Lower lobe of right lung (tissue), 2 donors: ENCODE results near the gene CNTD1. TPM values are rescaled to one million over a fixed set of nuclear protein-coding genes. Genes with fewer than 3 reads are reported as not detected.

ENCODE experiments used
- ATAC-seq, 2 donors: fragments of 200-7000 bp; cut with Tn5 transposase; one replicate each; pipeline ENCODE4 v1.9.1; 2020 to 2022; ENCODE audit warnings: mild to moderate bottlenecking in 2 of 2, moderate library complexity in 2 of 2
- DNase-seq: peaks from one replicate; pipeline ENCODE4 v3.0.0-alpha.2; 2020
- H3K27ac ChIP-seq: fragments of 200-600 bp; one replicate; pipeline ENCODE4 v1.8.0; 2022
- H3K27me3 ChIP-seq: fragments of 200-600 bp; one replicate; pipeline ENCODE4 v1.8.0; 2022; ENCODE audit warnings: low read depth
- H3K36me3 ChIP-seq: fragments of 200-600 bp; one replicate; pipeline ENCODE4 v1.8.0; 2022; ENCODE audit warnings: mild to moderate bottlenecking
- H3K4me1 ChIP-seq: fragments of 200-600 bp; one replicate; pipeline ENCODE4 v1.8.0; 2022
- H3K4me3 ChIP-seq: fragments of 200-600 bp; one replicate; pipeline ENCODE4 v1.8.0; 2022; ENCODE audit warnings: mild to moderate bottlenecking
- H3K9me3 ChIP-seq: fragments of 200-600 bp; one replicate; pipeline ENCODE4 v1.8.0; 2022
- CTCF ChIP-seq: fragments of 200-600 bp; IDR thresholded peaks from one replicate; pipeline ENCODE4 v1.8.0; 2022; ENCODE audit warnings: antibody characterized with exemption, mild to moderate bottlenecking
- intact Hi-C: fragments of 100-400 bp; cut with DNase I; formaldehyde crosslinking; loops from one replicate; pipeline ENCODE4 v1.11.0; 2022
- total RNA-seq: library from RNA; stranded (reverse); fragmentation: NEBNext Ultra II Directional; extraction: Animal tissue kit (Norgen Biotek cat#: 25700); gene quantifications from one replicate; pipeline ENCODE4 v1.2.1, GENCODE V29; 2021
- donor health status: DM: no; HTN: yes; CAD: no; lungs with severe emphysema.

Gene CNTD1
- total RNA-seq, 1 donor from 2014 or later: 1.6 TPM

- Histone ChIP-seq H3K27ac (no peak overlapping the region), H3K36me3 (no peaks in the 10 kb centered on the region), H3K9me3 (no peaks in the 10 kb centered on the region), H3K27me3 (peaks cover 62% of the 10 kb centered on the region), H3K4me1 (peaks cover 9% of the 10 kb centered on the region), H3K4me3 (no peak overlapping the region)
- DNase-seq: no peak
- no peak for TF ChIP-seq CTCF
- intact Hi-C loops: no loop called here
- ATAC-seq: no peak
These were observed 11.4 kb upstream of the CNTD1 start for GRCh38 chr17:42787266-42787665.

- no peaks in the 10 kb centered on the region for H3K9me3 ChIP-seq
- intact Hi-C loops: no loop called here
- no peak for DNase-seq
- no peak for ATAC-seq
- peaks cover 6% of the 10 kb centered on the region for H3K36me3 ChIP-seq
- no peak overlapping the region for H3K27ac ChIP-seq
- no peak overlapping the region for H3K4me3 ChIP-seq
- peaks cover 18% of the 10 kb centered on the region for H3K27me3 ChIP-seq
- peaks cover 3% of the 10 kb centered on the region for H3K4me1 ChIP-seq
- TF ChIP-seq CTCF: no peak
These were observed 6.7 kb upstream of the CNTD1 start for GRCh38 chr17:42791948-42792347.

DNA sequence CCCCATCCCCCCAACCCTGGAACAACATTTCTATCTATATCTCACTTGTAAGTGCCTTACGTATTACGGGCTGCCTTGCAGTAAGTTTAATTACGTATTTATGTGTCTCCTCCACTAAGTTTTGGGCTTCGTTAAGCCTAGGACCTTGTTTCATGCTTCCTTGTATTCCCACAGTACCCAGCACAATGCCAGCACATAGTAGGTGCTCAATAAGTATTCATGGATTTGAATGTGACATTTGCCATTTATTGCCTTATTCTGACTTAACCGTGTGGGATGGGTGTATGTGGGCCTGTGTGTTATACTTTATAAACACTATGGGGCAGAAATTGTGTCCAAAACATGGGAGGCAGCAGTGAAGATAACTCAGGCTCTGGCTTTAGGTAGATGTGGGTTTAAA, 6.1 kb upstream of the CNTD1 start:
- Histone ChIP-seq H3K9me3 (no peaks in the 10 kb centered on the region), H3K4me1 (peaks cover 9% of the 10 kb centered on the region), H3K4me3 (no peak overlapping the region), H3K36me3 (peaks cover 6% of the 10 kb centered on the region), H3K27me3 (peaks cover 12% of the 10 kb centered on the region), H3K27ac (no peak overlapping the region)
- no peak for DNase-seq
- TF ChIP-seq CTCF: no peak
- intact Hi-C loops: no loop called here
- ATAC-seq: no peak

- TF ChIP-seq CTCF: no peak
- peaks cover 6% of the 10 kb centered on the region for H3K36me3 ChIP-seq
- intact Hi-C loops: no loop called here
- H3K27ac ChIP-seq: no peak overlapping the region
- no peak overlapping the region for H3K4me3 ChIP-seq
- H3K27me3 ChIP-seq: no peaks in the 10 kb centered on the region
- DNase-seq: no peak
- no peaks in the 10 kb centered on the region for H3K9me3 ChIP-seq
- peaks cover 20% of the 10 kb centered on the region for H3K4me1 ChIP-seq
- ATAC-seq: no peak
These were observed 3.6 kb upstream of the CNTD1 start for GRCh38 chr17:42795061-42795460.

- peaks cover 20% of the 10 kb centered on the region for H3K4me1 ChIP-seq
- TF ChIP-seq CTCF: no peak
- no peaks in the 10 kb centered on the region for H3K27me3 ChIP-seq
- no peak for ATAC-seq
- H3K27ac ChIP-seq: no peak overlapping the region
- peaks cover 6% of the 10 kb centered on the region for H3K36me3 ChIP-seq
- no peak overlapping the region for H3K4me3 ChIP-seq
- no peaks in the 10 kb centered on the region for H3K9me3 ChIP-seq
- DNase-seq: no peak
- intact Hi-C loops: no loop called here
These were observed 3.2 kb upstream of the CNTD1 start for GRCh38 chr17:42795465-42795864.
